ENCODE results near the gene OPTC.

- TF ChIP-seq POLR2A (IDR thresholded peaks at IDR 0.05) (no peak), CTCF (IDR thresholded peaks at IDR 0.05 in 8 of 11, conservative IDR thresholded peaks at IDR 0.05 in 3 of 11) (no peak), POLR2AphosphoS5 (IDR thresholded peaks at IDR 0.05) (no peak)
Observed at GRCh38 chr1:203493901-203494300, at the start of gene OPTC.
